BE2C (cell line): Measurements from ENCODE around the gene N4BP3.

Experiments
- DNase-seq: peaks from one replicate; pipeline ENCODE4 v3.0.0-alpha.2; 2020
- H3K27me3 ChIP-seq: fragments of 250-450 bp; sonication (Bioruptor Pico); 2 replicates; pipeline ENCODE4 v1.5.1; 2020; ENCODE audit warnings: mild to moderate bottlenecking
- H3K36me3 ChIP-seq: fragments of 250-450 bp; sonication (Bioruptor Pico); 2 replicates; pipeline ENCODE4 v1.5.1; 2020; ENCODE audit warnings: mild to moderate bottlenecking
- H3K4me1 ChIP-seq: fragments of 250-450 bp; sonication (Bioruptor Pico); 2 replicates; pipeline ENCODE4 v1.5.1; 2020
- H3K4me3 ChIP-seq: 2 replicates; pipeline ENCODE4 v1.5.1; 2011; ENCODE audit warnings: low read depth, low read length
- H3K9me3 ChIP-seq: fragments of 250-450 bp; sonication (Bioruptor Pico); 2 replicates; pipeline ENCODE4 v1.5.1; 2020
- TF ChIP-seq, protein P1 (sequence below): IDR thresholded peaks from 2 replicates; pipeline ENCODE4 v1.5.1; 2012; ENCODE audit warnings: mild to moderate bottlenecking, low read depth, low read length

The N4BP3 gene

GRCh38 chr5:178141550-178141949 lies 28.2 kb downstream of the N4BP3 start:
- H3K4me1 ChIP-seq: no peaks in the 10 kb centered on the region
- no peaks in the 10 kb centered on the region for H3K27me3 ChIP-seq
- H3K9me3 ChIP-seq: no peaks in the 10 kb centered on the region
- DNase-seq: no peak
- peaks cover 67% of the 10 kb centered on the region for H3K36me3 ChIP-seq
- H3K4me3 ChIP-seq: no peak overlapping the region
- TF ChIP-seq, protein P1, sequence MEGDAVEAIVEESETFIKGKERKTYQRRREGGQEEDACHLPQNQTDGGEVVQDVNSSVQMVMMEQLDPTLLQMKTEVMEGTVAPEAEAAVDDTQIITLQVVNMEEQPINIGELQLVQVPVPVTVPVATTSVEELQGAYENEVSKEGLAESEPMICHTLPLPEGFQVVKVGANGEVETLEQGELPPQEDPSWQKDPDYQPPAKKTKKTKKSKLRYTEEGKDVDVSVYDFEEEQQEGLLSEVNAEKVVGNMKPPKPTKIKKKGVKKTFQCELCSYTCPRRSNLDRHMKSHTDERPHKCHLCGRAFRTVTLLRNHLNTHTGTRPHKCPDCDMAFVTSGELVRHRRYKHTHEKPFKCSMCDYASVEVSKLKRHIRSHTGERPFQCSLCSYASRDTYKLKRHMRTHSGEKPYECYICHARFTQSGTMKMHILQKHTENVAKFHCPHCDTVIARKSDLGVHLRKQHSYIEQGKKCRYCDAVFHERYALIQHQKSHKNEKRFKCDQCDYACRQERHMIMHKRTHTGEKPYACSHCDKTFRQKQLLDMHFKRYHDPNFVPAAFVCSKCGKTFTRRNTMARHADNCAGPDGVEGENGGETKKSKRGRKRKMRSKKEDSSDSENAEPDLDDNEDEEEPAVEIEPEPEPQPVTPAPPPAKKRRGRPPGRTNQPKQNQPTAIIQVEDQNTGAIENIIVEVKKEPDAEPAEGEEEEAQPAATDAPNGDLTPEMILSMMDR: no peak

DNA sequence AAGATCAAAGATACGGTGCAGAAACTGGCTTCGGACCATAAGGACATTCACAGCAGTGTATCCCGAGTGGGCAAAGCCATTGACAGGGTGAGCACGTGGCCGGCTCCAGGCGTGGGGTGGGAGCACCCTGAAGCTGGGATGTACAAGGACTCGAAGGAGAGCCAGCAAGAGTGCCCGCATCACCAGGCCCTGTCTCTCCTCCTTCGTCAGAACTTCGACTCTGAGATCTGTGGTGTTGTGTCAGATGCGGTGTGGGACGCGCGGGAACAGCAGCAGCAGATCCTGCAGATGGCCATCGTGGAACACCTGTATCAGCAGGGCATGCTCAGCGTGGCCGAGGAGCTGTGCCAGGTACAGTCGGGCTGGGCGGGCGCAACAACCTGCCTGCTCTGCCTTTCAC lies 29.3 kb downstream of the N4BP3 start:
- H3K27me3 ChIP-seq: no peaks in the 10 kb centered on the region
- no peaks in the 10 kb centered on the region for H3K4me1 ChIP-seq
- TF ChIP-seq, protein P1: no peak
- no peaks in the 10 kb centered on the region for H3K9me3 ChIP-seq
- no peak overlapping the region for H3K4me3 ChIP-seq
- DNase-seq: no peak
- H3K36me3 ChIP-seq: peaks cover 75% of the 10 kb centered on the region

DNA sequence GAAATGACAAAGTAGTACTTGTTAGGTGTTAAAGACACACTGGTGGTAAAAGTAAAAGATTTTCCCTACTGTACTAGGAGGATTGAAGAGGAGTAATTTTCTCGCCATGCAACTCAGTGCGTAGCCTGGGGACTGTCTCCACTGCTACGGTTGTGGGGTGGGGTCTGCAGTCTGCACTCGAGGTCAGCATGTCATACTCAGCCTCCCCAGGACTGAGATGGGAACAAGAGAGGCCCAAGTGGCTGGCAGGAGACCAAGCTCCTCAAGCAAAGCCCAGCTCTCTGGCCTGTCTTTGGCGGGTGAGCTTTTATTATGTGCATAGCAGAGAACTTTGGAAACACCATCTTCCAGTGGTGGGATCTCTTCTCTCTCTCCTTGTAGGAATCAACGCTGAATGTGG lies 29.9 kb downstream of the N4BP3 start:
- Histone ChIP-seq H3K27me3 (no peaks in the 10 kb centered on the region), H3K4me3 (no peak overlapping the region), H3K9me3 (no peaks in the 10 kb centered on the region), H3K4me1 (no peaks in the 10 kb centered on the region), H3K36me3 (peaks cover 75% of the 10 kb centered on the region)
- no peak for DNase-seq
- TF ChIP-seq, protein P1: no peak

GRCh38 chr5:178143901-178144300 lies 30.6 kb downstream of the N4BP3 start:
- TF ChIP-seq, protein P1: no peak
- Histone ChIP-seq H3K4me3 (no peak overlapping the region), H3K9me3 (no peaks in the 10 kb centered on the region), H3K36me3 (peaks cover 75% of the 10 kb centered on the region), H3K27me3 (no peaks in the 10 kb centered on the region), H3K4me1 (no peaks in the 10 kb centered on the region)
- DNase-seq: no peak

- Histone ChIP-seq H3K4me3 (no peak overlapping the region), H3K9me3 (no peaks in the 10 kb centered on the region), H3K27me3 (no peaks in the 10 kb centered on the region), H3K36me3 (peaks cover 88% of the 10 kb centered on the region), H3K4me1 (no peaks in the 10 kb centered on the region)
- DNase-seq: peak; percentile 82
- TF ChIP-seq, protein P1: peak; percentile 86
These were observed 32.9 kb downstream of the N4BP3 start for GRCh38 chr5:178145965-178146820.

DNA sequence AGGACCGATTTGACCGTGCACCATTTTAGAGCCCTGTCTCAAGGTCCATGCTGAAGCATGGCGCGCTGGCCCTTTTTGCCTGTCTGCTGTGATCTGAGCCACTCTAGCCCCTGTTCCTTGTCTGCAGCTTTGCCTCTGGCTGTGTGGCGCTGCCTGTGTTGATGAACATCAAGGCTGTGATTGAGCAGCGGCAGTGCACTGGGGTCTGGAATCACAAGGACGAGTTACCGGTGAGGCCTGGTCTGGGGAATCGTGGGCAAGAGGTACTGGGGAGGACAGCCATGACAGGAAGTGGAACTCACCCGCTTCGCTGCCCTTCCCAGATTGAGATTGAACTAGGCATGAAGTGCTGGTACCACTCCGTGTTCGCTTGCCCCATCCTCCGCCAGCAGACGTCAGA lies 34.1 kb downstream of the N4BP3 start:
- Histone ChIP-seq H3K9me3 (no peaks in the 10 kb centered on the region), H3K4me3 (no peak overlapping the region), H3K4me1 (no peaks in the 10 kb centered on the region; the same call in 1 of the 2 replicates), H3K36me3 (peaks cover 85% of the 10 kb centered on the region), H3K27me3 (no peaks in the 10 kb centered on the region)
- no peak for DNase-seq
- TF ChIP-seq, protein P1: no peak
